Endothelial cell (in vitro differentiated cells): ENCODE results near the gene IFI35. TPM values are rescaled to one million over a fixed set of nuclear protein-coding genes. Genes with fewer than 3 reads are reported as not detected.

Experiments
- DNase-seq: peaks from one replicate; pipeline ENCODE4 v3.0.0; 2021; ENCODE audit warnings: low spot score
- H3K27ac Mint-ChIP-seq: one replicate; pipeline ENCODE4 v1.8.0; 2021; ENCODE audit warnings: mixed read lengths, inconsistent platforms; ENCODE audit not compliant: unreplicated experiment
- H3K27me3 Mint-ChIP-seq: one replicate; pipeline ENCODE4 v1.8.0; 2021; ENCODE audit warnings: mild to moderate bottlenecking, moderate library complexity, mixed read lengths, inconsistent platforms; ENCODE audit not compliant: unreplicated experiment
- H3K36me3 Mint-ChIP-seq: one replicate; pipeline ENCODE4 v1.8.0; 2021; ENCODE audit warnings: mild to moderate bottlenecking, low read depth, mixed read lengths, inconsistent platforms; ENCODE audit not compliant: unreplicated experiment
- H3K4me1 Mint-ChIP-seq: one replicate; pipeline ENCODE4 v1.8.0; 2021; ENCODE audit warnings: mild to moderate bottlenecking, mixed read lengths, inconsistent platforms; ENCODE audit not compliant: unreplicated experiment
- H3K4me3 Mint-ChIP-seq: one replicate; pipeline ENCODE4 v1.8.0; 2021; ENCODE audit warnings: mild to moderate bottlenecking, mixed read lengths, inconsistent platforms; ENCODE audit not compliant: unreplicated experiment
- H3K9me3 Mint-ChIP-seq: one replicate; pipeline ENCODE4 v1.8.0; 2021; ENCODE audit warnings: mixed read lengths, inconsistent platforms; ENCODE audit not compliant: unreplicated experiment
- total RNA-seq: library from RNA; stranded (reverse); fragmentation: NEBNext Ultra II Directional; extraction: Animal tissue kit (Norgen Biotek cat#: 25700); gene quantifications from one replicate; pipeline ENCODE4 v1.2.1, GENCODE V29; 2021; ENCODE audit not compliant: unreplicated experiment
- TF ChIP-seq, protein P1 (sequence below): fragments of 200-600 bp; sonication (generic); IDR thresholded peaks from one replicate; pipeline ENCODE4 v1.5.0; 2021; ENCODE audit warnings: antibody characterized with exemption; ENCODE audit not compliant: unreplicated experiment

The IFI35 gene
- total RNA-seq, 1 donor from 2014 or later: 4.2 TPM

DNA sequence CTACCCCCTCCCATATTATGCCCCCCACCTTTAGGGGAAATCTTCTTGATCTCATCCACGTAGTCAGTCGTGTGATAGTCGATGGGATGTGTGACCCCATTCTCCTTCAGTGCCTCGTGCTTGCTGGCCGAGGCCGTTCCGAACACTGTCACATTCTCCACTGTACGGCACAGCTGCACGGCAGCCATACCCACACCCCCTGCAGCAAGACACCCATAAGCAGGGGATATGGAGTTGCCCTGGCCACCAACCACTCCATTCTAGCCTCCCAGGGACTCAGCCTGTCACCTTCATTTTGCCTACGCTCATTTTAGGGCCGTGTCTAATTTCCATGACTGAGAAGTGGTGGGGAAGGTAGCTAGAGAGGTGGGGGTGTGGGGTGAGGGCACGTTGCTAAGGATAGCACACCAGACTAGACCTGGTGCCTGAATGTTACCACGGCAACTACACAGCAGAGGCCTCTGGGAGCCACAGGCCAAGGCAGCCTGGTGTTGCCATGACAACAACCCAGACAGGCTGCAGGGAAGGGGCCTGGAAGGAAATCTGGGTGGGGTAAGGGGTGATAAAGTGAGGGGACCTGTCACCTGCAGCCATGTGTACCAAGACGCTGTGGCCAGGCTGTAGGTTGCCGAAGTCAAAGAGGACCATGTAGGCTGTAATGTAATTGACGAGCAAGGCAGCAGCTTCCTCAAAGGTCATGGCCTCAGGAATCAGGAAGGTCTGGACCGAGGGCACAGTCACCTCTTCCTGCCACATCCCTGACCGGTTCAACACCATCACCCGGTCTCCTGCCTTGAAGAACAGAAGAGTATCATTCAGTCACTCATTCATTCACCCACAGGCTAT is 11.6 kb downstream of the IFI35 start:
- peak overlapping the region; percentile 84 for H3K27ac Mint-ChIP-seq
- TF ChIP-seq, protein P1, sequence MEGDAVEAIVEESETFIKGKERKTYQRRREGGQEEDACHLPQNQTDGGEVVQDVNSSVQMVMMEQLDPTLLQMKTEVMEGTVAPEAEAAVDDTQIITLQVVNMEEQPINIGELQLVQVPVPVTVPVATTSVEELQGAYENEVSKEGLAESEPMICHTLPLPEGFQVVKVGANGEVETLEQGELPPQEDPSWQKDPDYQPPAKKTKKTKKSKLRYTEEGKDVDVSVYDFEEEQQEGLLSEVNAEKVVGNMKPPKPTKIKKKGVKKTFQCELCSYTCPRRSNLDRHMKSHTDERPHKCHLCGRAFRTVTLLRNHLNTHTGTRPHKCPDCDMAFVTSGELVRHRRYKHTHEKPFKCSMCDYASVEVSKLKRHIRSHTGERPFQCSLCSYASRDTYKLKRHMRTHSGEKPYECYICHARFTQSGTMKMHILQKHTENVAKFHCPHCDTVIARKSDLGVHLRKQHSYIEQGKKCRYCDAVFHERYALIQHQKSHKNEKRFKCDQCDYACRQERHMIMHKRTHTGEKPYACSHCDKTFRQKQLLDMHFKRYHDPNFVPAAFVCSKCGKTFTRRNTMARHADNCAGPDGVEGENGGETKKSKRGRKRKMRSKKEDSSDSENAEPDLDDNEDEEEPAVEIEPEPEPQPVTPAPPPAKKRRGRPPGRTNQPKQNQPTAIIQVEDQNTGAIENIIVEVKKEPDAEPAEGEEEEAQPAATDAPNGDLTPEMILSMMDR: no peak
- peak overlapping the region; percentile 73 for H3K4me3 Mint-ChIP-seq
- DNase-seq: peak; percentile 33
- H3K27me3 Mint-ChIP-seq: peaks cover 15% of the 10 kb centered on the region
- H3K9me3 Mint-ChIP-seq: no peaks in the 10 kb centered on the region
- H3K4me1 Mint-ChIP-seq: peaks cover 51% of the 10 kb centered on the region
- peaks cover 26% of the 10 kb centered on the region for H3K36me3 Mint-ChIP-seq

DNA sequence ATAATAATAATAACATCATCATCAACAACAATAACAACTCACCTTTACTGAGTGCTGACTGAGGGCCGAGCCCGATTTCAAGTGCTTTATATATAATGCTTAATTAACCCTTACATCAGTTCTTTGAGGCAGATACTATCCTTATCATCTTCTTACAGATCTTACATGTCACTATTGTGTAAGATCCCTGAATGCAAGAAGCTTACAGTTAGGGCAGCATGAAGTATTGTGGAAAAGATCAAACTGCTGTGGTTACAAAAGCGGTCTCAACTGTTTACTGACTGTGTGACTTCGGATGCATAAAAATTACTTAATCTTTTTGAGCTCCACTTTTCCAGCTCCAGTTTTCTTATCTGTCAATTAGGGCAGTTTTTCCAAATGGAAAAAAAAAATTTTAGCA is 12.3 kb downstream of the IFI35 start:
- Mint-ChIP-seq H3K4me1 (peaks cover 49% of the 10 kb centered on the region), H3K9me3 (no peaks in the 10 kb centered on the region), H3K27me3 (peaks cover 15% of the 10 kb centered on the region), H3K36me3 (peaks cover 26% of the 10 kb centered on the region), H3K4me3 (peak overlapping the region; percentile 73), H3K27ac (peak overlapping the region; percentile 84)
- TF ChIP-seq, protein P1: no peak
- no peak for DNase-seq

DNA sequence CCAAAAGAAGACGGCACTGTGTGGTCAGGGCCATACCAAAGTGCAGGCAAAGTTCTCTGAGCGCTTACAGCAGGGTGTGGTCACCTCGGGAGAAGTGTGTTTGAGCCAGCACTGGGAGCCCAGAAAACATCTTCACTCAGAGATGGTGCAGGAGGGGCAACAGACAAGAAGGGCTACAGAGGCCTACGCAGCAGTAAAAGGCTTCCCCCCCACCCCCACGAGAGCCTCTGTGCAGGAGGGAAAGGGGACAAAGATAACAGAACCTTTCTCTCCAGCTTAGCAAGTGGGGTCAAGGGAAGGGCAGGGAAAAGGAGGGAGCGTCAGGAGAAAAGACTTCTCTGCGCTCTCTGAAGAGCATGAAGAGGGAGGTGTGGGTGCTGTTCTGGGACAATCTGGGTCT is 12.8 kb downstream of the IFI35 start:
- H3K27me3 Mint-ChIP-seq: peaks cover 15% of the 10 kb centered on the region
- peaks cover 26% of the 10 kb centered on the region for H3K36me3 Mint-ChIP-seq
- no peak for DNase-seq
- peak overlapping the region; percentile 96 for H3K4me3 Mint-ChIP-seq
- TF ChIP-seq, protein P1: no peak
- H3K4me1 Mint-ChIP-seq: peaks cover 49% of the 10 kb centered on the region
- H3K27ac Mint-ChIP-seq: peak overlapping the region; percentile 97
- no peaks in the 10 kb centered on the region for H3K9me3 Mint-ChIP-seq

DNA sequence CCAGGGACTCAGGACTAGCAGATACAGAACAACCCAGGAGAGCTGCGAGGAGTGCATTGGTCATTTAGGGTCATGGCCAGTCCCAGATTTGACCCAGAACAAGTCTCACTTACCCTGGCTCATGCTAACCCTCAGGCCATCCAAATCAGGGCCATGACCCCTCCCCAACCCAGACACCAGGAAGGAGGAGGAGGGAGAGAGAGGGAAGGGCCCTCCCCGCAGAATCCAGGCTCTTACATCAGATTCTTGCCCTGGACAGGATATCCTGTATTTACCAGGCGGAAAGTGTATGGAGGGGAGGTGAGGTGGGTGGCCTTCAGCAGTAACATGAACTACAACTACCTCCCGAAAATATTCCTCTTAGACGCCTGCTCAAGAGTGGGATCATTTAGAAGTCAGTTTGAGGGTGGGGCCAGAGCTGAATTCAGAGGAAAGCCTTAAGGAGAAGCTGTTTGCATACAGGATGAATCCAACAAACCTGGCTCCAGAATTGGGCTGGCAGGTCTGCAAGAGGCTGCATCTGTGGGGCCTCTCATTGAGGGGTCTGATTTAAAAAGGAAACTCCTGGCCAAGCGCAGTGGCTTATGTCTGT is 13.5 kb downstream of the IFI35 start:
- peaks cover 19% of the 10 kb centered on the region for H3K36me3 Mint-ChIP-seq
- peak overlapping the region; percentile 96 for H3K4me3 Mint-ChIP-seq
- peak overlapping the region; percentile 97 for H3K27ac Mint-ChIP-seq
- H3K9me3 Mint-ChIP-seq: no peaks in the 10 kb centered on the region
- DNase-seq: peak; percentile 42
- TF ChIP-seq, protein P1: no peak
- peaks cover 45% of the 10 kb centered on the region for H3K4me1 Mint-ChIP-seq
- peaks cover 15% of the 10 kb centered on the region for H3K27me3 Mint-ChIP-seq
